Activated CD4-positive, alpha-beta memory T cell treated with anti-CD3 and anti-CD28 coated beads for 36 hours (primary cell): Measurements from ENCODE around the gene KCNAB2. TPM values are rescaled to one million over a fixed set of nuclear protein-coding genes. Genes with fewer than 3 reads are reported as not detected.

Experiments
- CTCF ChIA-PET: fragments of 350-600 bp; sonication (Branson Sonifier 250); formaldehyde crosslinking; loops from one replicate; lab custom pipeline; 2021; ENCODE audit warnings: antibody characterized with exemption, inconsistent platforms; lab: Charles Lee
- POLR2A ChIA-PET: fragments of 350-600 bp; sonication (Branson Sonifier 250); formaldehyde crosslinking; loops from one replicate; lab custom pipeline; 2021; ENCODE audit warnings: antibody characterized with exemption; lab: Charles Lee
- DNase-seq: peaks from one replicate; pipeline ENCODE4 v3.0.0-alpha.2; 2020
- H3K27ac Mint-ChIP-seq: one replicate; pipeline ENCODE4 v1.8.0; 2021; ENCODE audit warnings: mixed read lengths
- H3K27me3 Mint-ChIP-seq: one replicate; pipeline ENCODE4 v1.8.0; 2021; ENCODE audit warnings: mixed read lengths
- H3K36me3 Mint-ChIP-seq: one replicate; pipeline ENCODE4 v1.8.0; 2021; ENCODE audit warnings: mixed read lengths
- H3K4me1 Mint-ChIP-seq: one replicate; pipeline ENCODE4 v1.8.0; 2021; ENCODE audit warnings: low read depth, mixed read lengths
- H3K4me3 Mint-ChIP-seq: one replicate; pipeline ENCODE4 v1.8.0; 2021; ENCODE audit warnings: mild to moderate bottlenecking, mixed read lengths
- H3K9me3 Mint-ChIP-seq: one replicate; pipeline ENCODE4 v1.8.0; 2021; ENCODE audit warnings: mixed read lengths
- intact Hi-C: fragments of 100-400 bp; cut with micrococcal nuclease; formaldehyde crosslinking; loops from one replicate; pipeline ENCODE4 v1.15.1; 2023
- total RNA-seq, 2 experiments: library from RNA; stranded (reverse); gene quantifications; one replicate each; pipeline ENCODE4 v1.2.3, GENCODE V29; 2021

KCNAB2 gene
- total RNA-seq, 2 experiments from 2014 or later: 196 to 202 TPM

DNA sequence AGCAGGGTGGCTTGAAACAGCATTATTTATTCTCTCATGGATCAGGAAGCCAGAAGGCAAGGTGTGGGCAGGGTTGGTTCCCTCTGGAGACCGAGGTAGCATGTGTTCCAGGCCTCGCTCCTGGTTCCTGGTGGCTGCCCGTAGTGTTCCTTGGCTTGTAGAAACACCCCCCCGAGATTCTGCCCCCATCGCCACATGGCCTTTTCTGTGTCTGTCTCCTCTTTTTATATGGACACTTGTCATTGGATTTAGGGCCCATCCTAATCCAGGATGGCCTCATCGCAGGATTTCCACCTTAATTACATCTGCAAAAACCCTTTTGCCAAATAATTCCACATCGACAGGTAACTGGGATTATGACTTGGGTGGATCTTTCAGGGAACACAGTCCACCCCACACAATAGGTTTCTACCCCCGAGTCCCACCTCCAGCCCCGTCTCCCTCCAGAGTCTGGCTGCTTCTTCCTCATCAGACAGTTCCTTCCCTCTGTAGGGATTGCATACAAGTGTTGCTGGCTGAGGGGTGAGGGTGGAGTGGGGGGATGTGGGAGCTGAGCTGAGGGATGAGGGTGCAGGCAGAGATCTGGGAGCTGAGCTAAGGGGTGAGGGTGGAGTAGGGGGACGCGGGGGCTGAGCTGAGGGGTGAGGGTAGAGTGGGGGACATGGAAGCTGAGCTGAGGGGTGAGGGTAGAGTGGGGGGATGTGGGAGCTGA lies 41.1 kb upstream of the KCNAB2 start:
- intact Hi-C loops: no loop called here
- no peaks in the 10 kb centered on the region for H3K27me3 Mint-ChIP-seq
- H3K4me1 Mint-ChIP-seq: peaks cover 6% of the 10 kb centered on the region
- H3K9me3 Mint-ChIP-seq: no peaks in the 10 kb centered on the region
- DNase-seq: no peak
- ChIA-PET POLR2A (no interaction called here), CTCF (no interaction called here)
- H3K4me3 Mint-ChIP-seq: no peak overlapping the region
- H3K36me3 Mint-ChIP-seq: no peaks in the 10 kb centered on the region
- H3K27ac Mint-ChIP-seq: no peak overlapping the region

DNA sequence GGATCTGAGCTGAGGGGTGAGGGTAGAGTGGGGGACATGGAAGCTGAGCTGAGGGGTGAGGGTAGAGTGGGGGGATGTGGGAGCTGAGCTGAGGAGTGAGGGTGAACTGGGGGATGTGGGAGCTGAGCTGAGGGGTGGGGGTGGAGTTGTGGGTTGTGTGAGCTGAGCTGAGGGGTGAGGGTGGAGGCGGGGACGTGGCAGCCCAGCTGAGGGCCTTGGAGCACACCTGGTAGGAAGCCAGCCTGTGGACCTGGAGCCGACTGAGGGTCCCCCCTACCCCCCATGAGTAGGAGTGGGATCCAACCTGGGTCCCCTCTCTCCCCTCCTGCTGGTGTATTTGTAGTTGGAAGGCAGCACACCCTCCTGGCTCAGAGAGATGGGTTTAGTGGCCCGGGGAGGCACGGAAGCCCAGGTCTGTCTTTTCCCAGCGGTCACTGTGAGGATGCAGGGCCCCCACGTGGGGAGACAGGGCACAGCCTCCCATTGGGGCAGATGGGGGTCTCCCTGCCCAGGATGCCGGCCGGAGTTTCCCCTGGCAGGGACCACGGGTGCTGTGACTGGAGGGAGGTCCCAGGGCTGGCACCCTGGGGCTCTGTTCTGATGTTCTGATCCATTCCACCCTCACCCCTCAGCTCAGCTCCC lies 40.3 kb upstream of the KCNAB2 start:
- Mint-ChIP-seq H3K9me3 (no peaks in the 10 kb centered on the region), H3K36me3 (no peaks in the 10 kb centered on the region), H3K27ac (no peak overlapping the region), H3K27me3 (no peaks in the 10 kb centered on the region), H3K4me1 (peaks cover 5% of the 10 kb centered on the region), H3K4me3 (no peak overlapping the region)
- DNase-seq: no peak
- ChIA-PET POLR2A (no interaction called here), CTCF (no interaction called here)
- intact Hi-C loops: no loop called here

DNA sequence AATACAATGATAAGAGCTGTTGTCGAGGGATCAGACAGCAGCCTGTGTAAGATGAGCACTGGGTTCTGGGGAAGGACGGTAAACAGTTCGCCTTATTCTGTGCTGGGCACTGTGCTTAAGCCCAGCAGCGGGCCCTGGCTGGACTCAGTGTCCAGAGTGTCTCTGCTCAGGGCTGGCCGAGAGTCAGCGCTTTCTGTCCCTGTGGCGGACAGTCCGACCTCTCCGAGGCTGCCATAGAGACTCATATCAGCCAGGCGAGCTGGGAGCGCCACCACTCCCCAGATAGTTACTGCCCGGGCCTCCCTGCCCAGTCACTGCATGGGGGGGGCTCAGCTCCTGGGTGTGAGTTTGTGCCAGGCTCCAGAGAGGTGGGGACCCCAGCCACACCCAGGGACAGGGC lies 38.8 kb upstream of the KCNAB2 start:
- intact Hi-C loops: no loop called here
- H3K9me3 Mint-ChIP-seq: no peaks in the 10 kb centered on the region
- DNase-seq: no peak
- no peaks in the 10 kb centered on the region for H3K36me3 Mint-ChIP-seq
- H3K4me3 Mint-ChIP-seq: no peak overlapping the region
- no peaks in the 10 kb centered on the region for H3K27me3 Mint-ChIP-seq
- CTCF ChIA-PET: no interaction called here
- peaks cover 8% of the 10 kb centered on the region for H3K4me1 Mint-ChIP-seq
- POLR2A ChIA-PET: no interaction called here
- H3K27ac Mint-ChIP-seq: no peak overlapping the region

DNA sequence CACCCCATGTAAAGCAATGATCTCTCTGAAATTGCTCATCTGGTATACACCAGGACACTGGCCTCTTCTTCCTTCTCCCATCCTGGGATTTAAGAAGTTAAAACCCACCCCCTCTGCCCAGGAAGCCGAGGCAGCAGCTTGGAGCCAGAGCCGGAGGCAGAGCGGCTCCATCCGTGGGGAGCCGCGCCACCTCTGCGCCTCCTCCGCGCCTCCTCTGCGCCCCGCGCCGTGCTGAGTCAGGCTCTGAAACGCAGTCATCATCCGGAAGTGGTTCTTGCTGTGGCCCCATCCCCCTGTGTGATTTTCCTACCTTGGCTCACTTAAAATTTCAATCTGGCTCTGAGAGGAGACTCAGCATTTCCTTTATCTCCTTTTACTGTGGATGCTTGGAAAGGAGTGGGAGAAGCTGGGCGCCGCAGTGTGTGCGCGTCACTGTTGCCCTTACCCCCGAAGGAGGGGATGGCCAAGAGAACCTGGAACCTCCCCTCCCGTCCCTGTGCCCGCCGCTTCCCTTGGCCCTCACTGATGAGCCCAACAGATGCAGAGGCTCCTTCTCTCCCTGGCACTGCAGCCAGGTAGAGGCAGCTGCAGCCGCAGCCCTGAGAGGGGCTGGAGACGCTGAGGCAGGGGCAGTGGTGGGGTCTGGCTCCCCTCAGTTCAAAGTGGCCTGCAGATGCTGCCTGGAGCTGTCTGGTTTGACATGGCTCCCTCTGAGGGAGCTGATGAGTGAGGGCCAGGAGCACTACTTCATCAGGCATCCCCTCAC lies 38.2 kb upstream of the KCNAB2 start:
- intact Hi-C loops: no loop called here
- ChIA-PET POLR2A (no interaction called here), CTCF (interaction anchor here (0.6 to 0.7 kb wide), 2 partner anchors 23 to 433 kb away, joined by 3 to 4 read pairs; no protein-coding TSS in a partner anchor)
- Mint-ChIP-seq H3K4me3 (no peak overlapping the region), H3K27ac (no peak overlapping the region), H3K4me1 (peaks cover 8% of the 10 kb centered on the region), H3K36me3 (no peaks in the 10 kb centered on the region), H3K27me3 (no peaks in the 10 kb centered on the region), H3K9me3 (no peaks in the 10 kb centered on the region)
- peak; percentile 29 for DNase-seq

DNA sequence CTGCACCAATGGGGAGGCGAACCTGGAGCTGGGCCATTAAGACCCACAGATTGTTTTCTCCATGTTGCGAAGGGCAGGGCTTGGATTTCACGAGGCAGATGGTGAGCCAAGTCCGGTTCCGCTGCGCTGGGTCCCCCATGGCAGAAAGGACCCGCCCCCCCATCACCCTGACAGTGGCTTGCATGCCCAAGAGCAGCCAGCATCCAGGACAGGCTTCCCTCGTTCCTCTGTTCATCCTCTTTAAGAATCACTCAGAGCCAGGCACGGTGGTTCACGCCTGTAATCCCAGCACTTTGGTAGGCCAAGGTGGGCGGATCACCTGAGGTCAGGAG lies 37.6 kb upstream of the KCNAB2 start:
- ChIA-PET POLR2A (no interaction called here), CTCF (interaction anchor here (0.6 to 0.7 kb wide), 2 partner anchors 23 to 432 kb away, joined by 3 to 4 read pairs; no protein-coding TSS in a partner anchor)
- DNase-seq: no peak
- no peaks in the 10 kb centered on the region for H3K36me3 Mint-ChIP-seq
- no peaks in the 10 kb centered on the region for H3K27me3 Mint-ChIP-seq
- no peaks in the 10 kb centered on the region for H3K9me3 Mint-ChIP-seq
- no peak overlapping the region for H3K4me3 Mint-ChIP-seq
- H3K27ac Mint-ChIP-seq: no peak overlapping the region
- intact Hi-C loops: no loop called here
- H3K4me1 Mint-ChIP-seq: peaks cover 8% of the 10 kb centered on the region

DNA sequence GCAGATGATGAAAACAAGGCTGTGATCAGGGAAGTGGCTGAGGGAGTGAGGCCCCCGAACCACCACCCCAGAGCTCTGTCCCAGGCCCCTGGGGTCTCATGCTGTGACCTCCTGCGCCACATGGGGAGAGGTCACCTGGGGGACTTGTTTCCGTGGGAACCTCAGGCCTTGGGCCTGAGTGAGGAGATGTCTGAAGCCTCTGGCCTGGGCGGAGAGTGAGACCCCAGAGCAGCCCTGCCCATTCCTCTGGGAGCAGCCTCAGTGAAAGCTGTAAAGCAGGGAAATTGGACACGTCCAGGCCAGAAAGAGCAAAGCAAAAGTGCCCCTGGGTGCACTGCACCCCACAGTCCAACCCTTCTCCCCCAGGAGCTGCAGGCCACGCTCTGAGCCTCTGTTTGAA lies 37.0 kb upstream of the KCNAB2 start:
- H3K4me1 Mint-ChIP-seq: peaks cover 8% of the 10 kb centered on the region
- H3K36me3 Mint-ChIP-seq: no peaks in the 10 kb centered on the region
- no peak overlapping the region for H3K27ac Mint-ChIP-seq
- intact Hi-C loops: no loop called here
- H3K9me3 Mint-ChIP-seq: no peaks in the 10 kb centered on the region
- no peaks in the 10 kb centered on the region for H3K27me3 Mint-ChIP-seq
- POLR2A ChIA-PET: no interaction called here
- no peak overlapping the region for H3K4me3 Mint-ChIP-seq
- no peak for DNase-seq
- CTCF ChIA-PET: interaction anchor here (0.7 kb wide), 1 partner anchor 432 kb away, joined by 4 read pairs; no protein-coding TSS in a partner anchor

DNA sequence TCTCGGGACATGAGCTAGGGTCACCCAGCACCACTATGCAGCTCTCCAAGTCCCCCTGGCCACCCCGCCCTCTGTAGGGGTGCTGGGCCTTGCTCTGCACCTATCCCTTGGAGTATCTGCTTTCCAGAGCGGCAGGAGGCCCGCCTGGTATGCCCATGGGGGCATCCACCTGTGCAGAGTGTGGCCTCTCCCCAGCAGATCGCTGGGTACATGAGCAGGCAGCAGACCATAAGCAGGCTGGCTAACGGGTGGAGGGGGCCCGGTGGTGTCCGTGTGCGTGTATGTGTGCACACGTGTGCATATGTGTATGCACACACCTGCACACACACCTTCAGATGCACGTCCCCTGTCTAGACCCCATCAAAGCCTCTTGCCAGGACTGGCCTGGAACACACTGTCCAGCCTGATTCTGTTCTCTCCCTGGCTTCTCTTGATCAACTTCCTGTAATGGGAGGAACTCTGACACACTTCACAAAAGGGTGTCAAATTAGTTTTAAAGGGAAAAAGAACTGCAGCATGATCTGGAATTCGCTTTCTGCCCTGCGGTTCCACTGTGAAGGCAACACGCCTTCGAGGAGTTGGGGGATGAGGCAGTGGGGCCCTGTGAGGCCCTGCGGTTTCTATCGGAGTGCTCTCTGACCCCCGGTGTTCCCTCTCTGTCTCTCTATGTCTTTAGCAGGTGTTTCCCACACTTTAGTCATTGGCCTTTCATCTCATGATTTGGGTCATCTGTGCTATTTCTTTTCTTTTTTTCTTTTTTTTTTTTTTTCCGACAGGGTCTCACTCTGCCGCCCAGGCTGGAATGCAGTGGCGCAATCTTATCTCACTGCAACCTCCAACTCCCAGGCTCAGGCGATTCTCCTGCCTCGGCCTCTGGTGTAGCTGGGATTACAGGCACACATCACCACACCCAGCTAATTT lies 36.3 kb upstream of the KCNAB2 start:
- intact Hi-C loops: no loop called here
- no peaks in the 10 kb centered on the region for H3K9me3 Mint-ChIP-seq
- peaks cover 8% of the 10 kb centered on the region for H3K4me1 Mint-ChIP-seq
- no peak overlapping the region for H3K27ac Mint-ChIP-seq
- H3K27me3 Mint-ChIP-seq: no peaks in the 10 kb centered on the region
- no peak overlapping the region for H3K4me3 Mint-ChIP-seq
- ChIA-PET POLR2A (no interaction called here), CTCF (no interaction called here)
- DNase-seq: no peak
- H3K36me3 Mint-ChIP-seq: no peaks in the 10 kb centered on the region

DNA sequence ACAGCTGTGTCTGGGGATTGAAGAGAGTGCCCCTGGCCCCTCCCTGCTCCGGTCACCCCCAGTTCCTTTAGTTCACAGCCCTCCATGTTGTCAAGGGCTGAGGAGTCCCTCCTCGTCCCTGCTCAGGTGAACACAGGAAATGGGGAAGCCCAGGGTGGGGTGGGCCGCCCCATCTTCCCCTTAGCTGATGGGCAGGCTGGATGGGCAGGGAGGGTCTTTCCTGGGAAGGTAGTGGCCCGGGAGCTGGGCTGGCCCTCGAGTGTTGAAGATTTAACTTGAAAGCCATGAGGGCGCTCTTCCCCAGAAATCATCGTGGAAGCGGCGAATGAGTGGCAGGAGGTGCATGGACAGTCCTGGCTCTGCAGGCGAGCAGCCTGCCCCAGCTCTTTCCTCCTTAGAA lies 35.1 kb upstream of the KCNAB2 start:
- H3K27ac Mint-ChIP-seq: no peak overlapping the region
- CTCF ChIA-PET: no interaction called here
- no peaks in the 10 kb centered on the region for H3K36me3 Mint-ChIP-seq

DNA sequence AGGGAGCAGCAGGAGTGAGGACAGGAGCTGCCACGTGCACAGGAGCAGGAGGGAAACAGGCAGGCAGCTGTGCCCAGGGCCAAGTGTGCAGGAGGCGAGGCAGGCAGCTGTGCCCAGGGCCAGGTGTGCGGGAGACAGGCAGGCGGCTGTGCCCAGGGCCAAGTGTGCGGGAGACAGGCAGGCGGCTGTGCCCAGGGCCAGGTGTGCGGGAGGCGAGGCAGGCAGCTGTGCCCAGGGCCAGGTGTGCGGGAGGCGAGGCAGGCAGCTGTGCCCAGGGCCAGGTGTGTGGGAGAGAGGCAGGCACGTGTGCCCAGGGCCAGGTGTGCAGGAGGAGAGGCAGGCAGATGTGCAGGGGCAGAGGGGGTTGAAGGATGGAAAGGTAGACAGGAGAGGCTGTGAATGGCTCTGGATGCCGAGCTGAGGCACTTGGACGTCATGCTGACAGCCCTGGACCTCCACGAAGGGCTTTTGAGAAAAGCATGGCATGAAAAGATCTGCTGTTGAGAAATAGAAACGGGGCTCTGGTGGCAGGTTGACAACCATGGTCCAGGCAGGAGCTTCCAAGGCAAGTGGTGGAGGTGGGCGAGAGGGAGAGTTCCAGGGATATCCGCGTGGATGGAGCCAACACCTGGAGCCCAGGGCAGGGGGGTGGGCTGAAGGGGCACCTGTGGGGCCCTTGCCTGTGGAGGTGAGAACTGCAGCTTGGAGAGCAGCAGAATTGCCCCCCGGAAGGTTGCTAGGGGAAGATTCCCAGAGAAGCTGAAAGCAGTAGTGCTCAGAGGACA lies 34.3 kb upstream of the KCNAB2 start:
- H3K27ac Mint-ChIP-seq: no peak overlapping the region
- H3K9me3 Mint-ChIP-seq: no peaks in the 10 kb centered on the region
- no peaks in the 10 kb centered on the region for H3K36me3 Mint-ChIP-seq
- no peak for DNase-seq
- ChIA-PET POLR2A (no interaction called here), CTCF (no interaction called here)
- H3K4me1 Mint-ChIP-seq: peaks cover 8% of the 10 kb centered on the region
- no peaks in the 10 kb centered on the region for H3K27me3 Mint-ChIP-seq
- H3K4me3 Mint-ChIP-seq: no peak overlapping the region
- intact Hi-C loops: no loop called here

More for the DNA sequence above, 35.1 kb upstream of the KCNAB2 start:
- no peak for DNase-seq
- Mint-ChIP-seq H3K4me3 (no peak overlapping the region), H3K4me1 (peaks cover 8% of the 10 kb centered on the region), H3K27me3 (no peaks in the 10 kb centered on the region), H3K9me3 (no peaks in the 10 kb centered on the region)
- POLR2A ChIA-PET: interaction anchor here (0.7 kb wide), 1 partner anchor 28 kb away, joined by 3 read pairs; no protein-coding TSS in a partner anchor
- intact Hi-C loops: no loop called here

DNA sequence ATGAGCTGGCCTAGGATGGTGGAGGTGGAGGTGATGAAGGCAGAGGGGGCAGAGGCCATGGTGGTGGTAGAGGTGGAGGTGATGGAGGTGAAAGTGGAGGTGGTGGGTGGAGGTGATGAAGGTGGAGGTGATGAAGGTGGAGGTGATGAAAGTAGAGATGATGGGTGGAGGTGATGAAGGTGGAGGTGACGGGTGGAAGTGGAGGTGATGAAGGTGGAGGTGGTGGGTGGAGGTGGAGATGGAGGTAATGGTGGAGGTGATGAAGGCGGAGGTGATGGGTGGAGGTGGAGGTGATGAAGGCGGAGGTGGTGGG lies 33.8 kb upstream of the KCNAB2 start:
- POLR2A ChIA-PET: no interaction called here
- no peaks in the 10 kb centered on the region for H3K9me3 Mint-ChIP-seq
- H3K27me3 Mint-ChIP-seq: no peaks in the 10 kb centered on the region

DNA sequence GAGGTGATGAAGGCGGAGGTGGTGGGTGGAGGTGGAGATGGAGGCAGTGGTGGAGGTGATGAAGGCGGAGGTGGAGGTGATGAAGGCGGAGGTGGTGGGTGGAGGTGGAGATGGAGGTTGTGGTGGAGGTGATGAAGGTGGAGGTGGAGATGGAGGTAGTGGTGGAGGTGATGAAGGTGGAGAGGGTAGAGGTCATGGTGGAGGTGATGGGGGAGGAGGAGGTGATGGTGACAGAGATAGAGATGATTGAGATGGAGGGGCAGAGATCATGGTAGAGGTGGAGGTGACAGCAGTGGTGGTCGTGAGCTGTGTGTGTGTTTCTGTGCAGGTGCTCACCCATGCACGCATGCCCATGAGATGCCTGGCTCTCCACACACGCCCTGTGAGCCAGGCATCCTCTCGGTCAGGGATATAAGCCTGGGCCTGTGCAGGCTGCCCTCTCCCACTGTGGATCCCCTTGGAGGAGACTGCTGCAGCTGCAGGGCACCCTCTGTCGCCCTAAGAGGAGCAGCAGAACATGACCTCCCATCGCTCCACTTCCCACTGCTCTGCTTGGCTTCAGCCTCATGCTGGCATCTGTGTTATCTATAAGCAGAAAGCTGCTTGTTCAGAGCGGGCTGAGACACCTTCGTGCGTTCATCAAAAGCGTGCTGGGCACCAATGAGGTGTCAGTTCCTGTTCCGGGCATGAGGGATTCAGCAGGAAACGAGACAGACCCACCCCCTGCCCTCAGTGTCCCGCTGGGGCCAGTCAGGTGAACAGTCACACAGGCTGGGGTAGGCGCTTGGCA lies 33.0 kb upstream of the KCNAB2 start:
- Mint-ChIP-seq H3K27ac (no peak overlapping the region), H3K27me3 (no peaks in the 10 kb centered on the region)

More for the DNA sequence above, 33.8 kb upstream of the KCNAB2 start:
- no peak overlapping the region for H3K4me3 Mint-ChIP-seq
- CTCF ChIA-PET: no interaction called here
- no peaks in the 10 kb centered on the region for H3K36me3 Mint-ChIP-seq
- DNase-seq: no peak
- peaks cover 5% of the 10 kb centered on the region for H3K4me1 Mint-ChIP-seq
- no peak overlapping the region for H3K27ac Mint-ChIP-seq
- intact Hi-C loops: no loop called here

More for the DNA sequence above, 33.0 kb upstream of the KCNAB2 start:
- POLR2A ChIA-PET: no interaction called here
- peaks cover 3% of the 10 kb centered on the region for H3K4me1 Mint-ChIP-seq
- no peaks in the 10 kb centered on the region for H3K9me3 Mint-ChIP-seq
- CTCF ChIA-PET: no interaction called here
- intact Hi-C loops: no loop called here
- H3K4me3 Mint-ChIP-seq: no peak overlapping the region
- DNase-seq: no peak
- H3K36me3 Mint-ChIP-seq: no peaks in the 10 kb centered on the region
